ENCODE results near the gene CEMIP.

GRCh38 chr15:80915472-80915871 lies 136.3 kb downstream of the CEMIP start:
- TF ChIP-seq RCOR1 (IDR thresholded peaks at IDR 0.05; ENCODE audit: insufficient replicate concordance, low read length), result no peak
- TF ChIP-seq SMC3 (IDR thresholded peaks at IDR 0.05; ENCODE audit: low read depth, low read length), result no peak
- TF ChIP-seq POLR2A (IDR thresholded peaks at IDR 0.05; ENCODE audit: low read depth, low read length), result no peak
- TF ChIP-seq CTCF (conservative IDR thresholded peaks at IDR 0.05; ENCODE audit: low read depth, low read length), result no peak
- TF ChIP-seq MXI1 (IDR thresholded peaks at IDR 0.05; ENCODE audit: borderline replicate concordance, low read depth, low read length), result no peak

Data from IMR-90 (cell line).